HL-60 (cell line): ENCODE results near the gene JARID2.

Experiments
- POLR2AphosphoS5 ChIP-seq: IDR thresholded peaks from 2 replicates; pipeline ENCODE4 v1.6.1; 2012; ENCODE audit warnings: low read depth
- TF ChIP-seq, protein P1 (sequence below): IDR thresholded peaks from one replicate; pipeline ENCODE4 v1.5.1; 2011; ENCODE audit warnings: low read length, control low read depth, inconsistent platforms; ENCODE audit not compliant: insufficient read depth
- TF ChIP-seq, protein P2 (sequence below): IDR thresholded peaks from 2 replicates; pipeline ENCODE4 v1.6.1; 2012; ENCODE audit warnings: low read depth; ENCODE audit not compliant: insufficient replicate concordance

GRCh38 chr6:15451738-15452137 is 205.9 kb downstream of the JARID2 start:
- TF ChIP-seq, protein P1, sequence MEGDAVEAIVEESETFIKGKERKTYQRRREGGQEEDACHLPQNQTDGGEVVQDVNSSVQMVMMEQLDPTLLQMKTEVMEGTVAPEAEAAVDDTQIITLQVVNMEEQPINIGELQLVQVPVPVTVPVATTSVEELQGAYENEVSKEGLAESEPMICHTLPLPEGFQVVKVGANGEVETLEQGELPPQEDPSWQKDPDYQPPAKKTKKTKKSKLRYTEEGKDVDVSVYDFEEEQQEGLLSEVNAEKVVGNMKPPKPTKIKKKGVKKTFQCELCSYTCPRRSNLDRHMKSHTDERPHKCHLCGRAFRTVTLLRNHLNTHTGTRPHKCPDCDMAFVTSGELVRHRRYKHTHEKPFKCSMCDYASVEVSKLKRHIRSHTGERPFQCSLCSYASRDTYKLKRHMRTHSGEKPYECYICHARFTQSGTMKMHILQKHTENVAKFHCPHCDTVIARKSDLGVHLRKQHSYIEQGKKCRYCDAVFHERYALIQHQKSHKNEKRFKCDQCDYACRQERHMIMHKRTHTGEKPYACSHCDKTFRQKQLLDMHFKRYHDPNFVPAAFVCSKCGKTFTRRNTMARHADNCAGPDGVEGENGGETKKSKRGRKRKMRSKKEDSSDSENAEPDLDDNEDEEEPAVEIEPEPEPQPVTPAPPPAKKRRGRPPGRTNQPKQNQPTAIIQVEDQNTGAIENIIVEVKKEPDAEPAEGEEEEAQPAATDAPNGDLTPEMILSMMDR: no peak
- no peak for TF ChIP-seq POLR2AphosphoS5
- TF ChIP-seq, protein P2, sequence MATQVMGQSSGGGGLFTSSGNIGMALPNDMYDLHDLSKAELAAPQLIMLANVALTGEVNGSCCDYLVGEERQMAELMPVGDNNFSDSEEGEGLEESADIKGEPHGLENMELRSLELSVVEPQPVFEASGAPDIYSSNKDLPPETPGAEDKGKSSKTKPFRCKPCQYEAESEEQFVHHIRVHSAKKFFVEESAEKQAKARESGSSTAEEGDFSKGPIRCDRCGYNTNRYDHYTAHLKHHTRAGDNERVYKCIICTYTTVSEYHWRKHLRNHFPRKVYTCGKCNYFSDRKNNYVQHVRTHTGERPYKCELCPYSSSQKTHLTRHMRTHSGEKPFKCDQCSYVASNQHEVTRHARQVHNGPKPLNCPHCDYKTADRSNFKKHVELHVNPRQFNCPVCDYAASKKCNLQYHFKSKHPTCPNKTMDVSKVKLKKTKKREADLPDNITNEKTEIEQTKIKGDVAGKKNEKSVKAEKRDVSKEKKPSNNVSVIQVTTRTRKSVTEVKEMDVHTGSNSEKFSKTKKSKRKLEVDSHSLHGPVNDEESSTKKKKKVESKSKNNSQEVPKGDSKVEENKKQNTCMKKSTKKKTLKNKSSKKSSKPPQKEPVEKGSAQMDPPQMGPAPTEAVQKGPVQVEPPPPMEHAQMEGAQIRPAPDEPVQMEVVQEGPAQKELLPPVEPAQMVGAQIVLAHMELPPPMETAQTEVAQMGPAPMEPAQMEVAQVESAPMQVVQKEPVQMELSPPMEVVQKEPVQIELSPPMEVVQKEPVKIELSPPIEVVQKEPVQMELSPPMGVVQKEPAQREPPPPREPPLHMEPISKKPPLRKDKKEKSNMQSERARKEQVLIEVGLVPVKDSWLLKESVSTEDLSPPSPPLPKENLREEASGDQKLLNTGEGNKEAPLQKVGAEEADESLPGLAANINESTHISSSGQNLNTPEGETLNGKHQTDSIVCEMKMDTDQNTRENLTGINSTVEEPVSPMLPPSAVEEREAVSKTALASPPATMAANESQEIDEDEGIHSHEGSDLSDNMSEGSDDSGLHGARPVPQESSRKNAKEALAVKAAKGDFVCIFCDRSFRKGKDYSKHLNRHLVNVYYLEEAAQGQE: no peak
